CD4-positive, alpha-beta T cell (primary cell): ENCODE measurements around the gene PRAMEF1. TPM values are rescaled to one million over a fixed set of nuclear protein-coding genes. Genes with fewer than 3 reads are reported as not detected.
"Not testable (repeated sequence)": the region's sequence is repeated elsewhere in the genome, so short reads cannot be mapped to it uniquely, and the experiment has no call there.

Experiments used
- ATAC-seq: fragments of 200-7000 bp; cut with Tn5 transposase; one replicate; pipeline ENCODE4 v1.10.0; 2022; ENCODE audit warnings: mild to moderate bottlenecking; ENCODE audit not compliant: poor library complexity
- CTCF ChIA-PET: fragments of 350-600 bp; sonication (Branson Sonifier 250); formaldehyde crosslinking; loops from one replicate; lab custom pipeline; 2021; ENCODE audit warnings: antibody characterized with exemption, inconsistent platforms; lab: Charles Lee
- POLR2A ChIA-PET: fragments of 350-600 bp; sonication (Branson Sonifier 250); formaldehyde crosslinking; loops from one replicate; lab custom pipeline; 2021; ENCODE audit warnings: antibody characterized with exemption, inconsistent platforms; lab: Charles Lee
- DNase-seq, 14 experiments: peaks; one replicate each; pipeline ENCODE4 v3.0.0-alpha.2; 2013 to 2020; ENCODE audit warnings: mixed read lengths in 2 of 14
- H3K27ac ChIP-seq, 2 donors: one replicate each; pipeline versions ENCODE4 v1.5.1 to v1.7.0; 2013; ENCODE audit warnings: low read length in 2 of 2, low read depth in 1 of 2, mild to moderate bottlenecking in 1 of 2
- H3K27me3 ChIP-seq, 2 experiments: 1 replicate in 1 of 2; 2 replicates in 1 of 2; pipeline versions ENCODE4 v1.6.1 to v1.7.0; 2013; ENCODE audit warnings: low read length in 2 of 2, control low read depth in 1 of 2, mild to moderate bottlenecking in 1 of 2, moderate library complexity in 1 of 2; ENCODE audit not compliant: insufficient read depth in 2 of 2, control insufficient read depth in 1 of 2
- H3K36me3 ChIP-seq: one replicate; pipeline ENCODE4 v1.6.1; 2013; ENCODE audit warnings: low read length, control low read depth; ENCODE audit not compliant: insufficient read depth
- H3K4me1 ChIP-seq: one replicate; pipeline ENCODE4 v1.6.1; 2013; ENCODE audit warnings: low read length, control low read depth; ENCODE audit not compliant: insufficient read depth
- H3K4me3 ChIP-seq: one replicate; pipeline ENCODE4 v1.5.1; 2013; ENCODE audit warnings: mild to moderate bottlenecking, low read length, moderate library complexity
- H3K9me3 ChIP-seq, 2 experiments: 1 replicate in 1 of 2; 2 replicates in 1 of 2; pipeline versions ENCODE4 v1.6.1 to v1.7.0; 2013; ENCODE audit warnings: low read length in 2 of 2, mild to moderate bottlenecking in 2 of 2, control low read depth in 1 of 2, moderate library complexity in 1 of 2; ENCODE audit not compliant: control insufficient read depth in 1 of 2, insufficient read depth in 1 of 2
- H3K27ac Mint-ChIP-seq: one replicate; pipeline ENCODE4 v1.8.0; 2020; ENCODE audit warnings: mixed read lengths
- H3K27me3 Mint-ChIP-seq: one replicate; pipeline ENCODE4 v1.8.0; 2021; ENCODE audit warnings: mixed read lengths
- H3K36me3 Mint-ChIP-seq: one replicate; pipeline ENCODE4 v1.8.0; 2021; ENCODE audit warnings: low read depth, mixed read lengths
- H3K4me1 Mint-ChIP-seq: one replicate; pipeline ENCODE4 v1.8.0; 2021; ENCODE audit warnings: low read depth, mixed read lengths
- H3K4me3 Mint-ChIP-seq: one replicate; pipeline ENCODE4 v1.8.0; 2020; ENCODE audit warnings: mild to moderate bottlenecking, mixed read lengths
- H3K9me3 Mint-ChIP-seq: one replicate; pipeline ENCODE4 v1.8.0; 2020; ENCODE audit warnings: mixed read lengths
- intact Hi-C, 2 experiments: fragments of 100-400 bp; cut with DNase I in 1 of 2; cut with micrococcal nuclease in 1 of 2; formaldehyde crosslinking; loops; one replicate each; pipeline versions ENCODE4 v1.15.1 to v1.9.0; 2023 to 2025; cut with DNase I, micrococcal nuclease
- total RNA-seq, 174 experiments: library from RNA in 2 of 174; stranded (reverse) in 2 of 174; gene quantifications; one replicate each; pipeline ENCODE4 v1.2.3 and lab custom pipeline; 2021 to 2026
- TF ChIP-seq, protein P1 (sequence below): fragments of 200-600 bp; IDR thresholded peaks from one replicate; pipeline ENCODE4 v1.8.0; 2022; ENCODE audit warnings: antibody characterized with exemption, mild to moderate bottlenecking

Gene PRAMEF1
- total RNA-seq, 2 experiments from 2014 or later = not detected

DNA sequence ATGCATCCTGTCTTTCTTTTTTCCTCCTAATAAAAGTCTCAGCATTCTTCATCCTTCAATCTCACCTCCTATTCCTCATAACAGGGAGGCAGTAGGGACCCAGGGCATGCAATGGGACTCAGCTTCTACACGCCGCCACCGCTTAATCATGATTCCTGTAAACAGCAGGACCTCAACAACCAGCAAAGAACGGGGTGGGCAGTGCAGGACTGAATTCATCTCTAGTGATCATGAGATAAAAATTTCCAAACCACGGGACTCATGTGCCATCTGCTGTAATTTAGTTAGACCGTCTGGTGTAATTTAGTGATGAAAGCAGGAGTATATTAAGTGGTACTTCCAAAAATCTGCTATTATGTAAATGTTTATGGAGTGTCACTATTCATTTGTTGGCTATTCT lies 12.3 kb upstream of the PRAMEF1 start:
- no peak for DNase-seq
- no peaks in the 10 kb centered on the region for H3K36me3 ChIP-seq
- no peak overlapping the region for H3K4me3 ChIP-seq
- Mint-ChIP-seq H3K27me3 (peaks cover 51% of the 10 kb centered on the region), H3K9me3 (peaks cover 2% of the 10 kb centered on the region), H3K27ac (no peak overlapping the region), H3K4me1 (no peaks in the 10 kb centered on the region), H3K36me3 (no peaks in the 10 kb centered on the region), H3K4me3 (no peak overlapping the region)
- ChIA-PET CTCF (no interaction called here), POLR2A (no interaction called here)
- H3K27me3 ChIP-seq = no peaks in the 10 kb centered on the region
- no peak for ATAC-seq
- intact Hi-C loops = no loop called here
- H3K9me3 ChIP-seq = peaks cover 4 to 6% of the 10 kb centered on the region in 2 experiments
- TF ChIP-seq, protein P1, sequence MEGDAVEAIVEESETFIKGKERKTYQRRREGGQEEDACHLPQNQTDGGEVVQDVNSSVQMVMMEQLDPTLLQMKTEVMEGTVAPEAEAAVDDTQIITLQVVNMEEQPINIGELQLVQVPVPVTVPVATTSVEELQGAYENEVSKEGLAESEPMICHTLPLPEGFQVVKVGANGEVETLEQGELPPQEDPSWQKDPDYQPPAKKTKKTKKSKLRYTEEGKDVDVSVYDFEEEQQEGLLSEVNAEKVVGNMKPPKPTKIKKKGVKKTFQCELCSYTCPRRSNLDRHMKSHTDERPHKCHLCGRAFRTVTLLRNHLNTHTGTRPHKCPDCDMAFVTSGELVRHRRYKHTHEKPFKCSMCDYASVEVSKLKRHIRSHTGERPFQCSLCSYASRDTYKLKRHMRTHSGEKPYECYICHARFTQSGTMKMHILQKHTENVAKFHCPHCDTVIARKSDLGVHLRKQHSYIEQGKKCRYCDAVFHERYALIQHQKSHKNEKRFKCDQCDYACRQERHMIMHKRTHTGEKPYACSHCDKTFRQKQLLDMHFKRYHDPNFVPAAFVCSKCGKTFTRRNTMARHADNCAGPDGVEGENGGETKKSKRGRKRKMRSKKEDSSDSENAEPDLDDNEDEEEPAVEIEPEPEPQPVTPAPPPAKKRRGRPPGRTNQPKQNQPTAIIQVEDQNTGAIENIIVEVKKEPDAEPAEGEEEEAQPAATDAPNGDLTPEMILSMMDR = no peak
- no peak overlapping the region for H3K27ac ChIP-seq
- no peaks in the 10 kb centered on the region for H3K4me1 ChIP-seq

DNA sequence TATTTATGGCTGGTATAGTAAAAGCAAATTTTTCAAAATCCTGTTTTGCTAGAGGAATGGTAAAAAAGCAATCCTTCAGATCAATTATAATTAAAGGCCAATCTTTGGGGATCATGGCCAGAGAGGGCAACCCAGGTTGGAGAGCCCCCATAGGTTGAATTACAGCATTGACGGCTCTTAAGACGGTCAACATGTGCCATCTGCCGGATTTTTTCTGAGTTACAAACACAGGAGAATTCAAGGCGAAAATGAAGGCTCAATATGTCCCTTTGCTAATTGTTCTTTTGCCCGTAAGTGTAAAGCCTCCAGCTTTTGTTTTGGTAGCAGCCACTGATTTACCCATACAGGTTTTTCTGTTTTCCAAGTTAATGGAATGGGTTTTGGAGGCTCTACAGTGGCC lies 9.7 kb upstream of the PRAMEF1 start:
- H3K9me3 Mint-ChIP-seq = peaks cover 11% of the 10 kb centered on the region
- intact Hi-C loops, H3K4me1 Mint-ChIP-seq, H3K36me3 Mint-ChIP-seq, CTCF ChIA-PET, H3K36me3 ChIP-seq, H3K27me3 ChIP-seq, H3K4me1 ChIP-seq, ATAC-seq, H3K4me3 ChIP-seq, H3K27ac Mint-ChIP-seq, H3K4me3 Mint-ChIP-seq, DNase-seq, POLR2A ChIA-PET, H3K27ac ChIP-seq: not testable (repeated sequence)
- H3K27me3 Mint-ChIP-seq = peaks cover 29% of the 10 kb centered on the region
- H3K9me3 ChIP-seq = peaks cover 8 to 29% of the 10 kb centered on the region in 2 experiments

- Mint-ChIP-seq H3K9me3 (peaks cover 11% of the 10 kb centered on the region), H3K27me3 (peaks cover 14% of the 10 kb centered on the region)
- H3K27me3 ChIP-seq, CTCF ChIA-PET, intact Hi-C loops, H3K27ac ChIP-seq, H3K36me3 Mint-ChIP-seq, POLR2A ChIA-PET, H3K4me3 Mint-ChIP-seq, H3K27ac Mint-ChIP-seq, H3K36me3 ChIP-seq, H3K4me1 ChIP-seq, H3K4me1 Mint-ChIP-seq, ATAC-seq, H3K4me3 ChIP-seq, DNase-seq: not testable (repeated sequence)
- peaks cover 16 to 29% of the 10 kb centered on the region in 2 experiments for H3K9me3 ChIP-seq
Measured at GRCh38 chr1:12783783-12784182, 7.4 kb upstream of the PRAMEF1 start.

DNA sequence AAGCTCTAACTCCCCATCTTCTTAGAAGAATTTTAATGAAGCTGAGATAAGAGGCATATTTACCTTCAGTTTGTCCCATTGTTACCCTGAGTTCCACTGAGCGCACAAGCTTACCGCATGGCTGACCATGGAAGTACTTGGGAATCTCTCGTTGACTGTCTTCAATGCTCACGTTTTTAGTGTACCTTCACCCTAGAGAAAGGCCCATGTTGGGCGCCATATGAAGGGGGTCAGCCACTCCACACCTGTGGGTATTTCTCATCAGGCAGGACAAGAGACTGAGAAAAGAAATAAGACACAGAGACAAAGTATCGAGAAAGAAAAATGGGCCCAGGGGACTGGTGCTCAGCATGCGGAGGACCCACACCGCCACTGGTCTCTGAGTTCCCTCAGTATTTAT lies 6.5 kb upstream of the PRAMEF1 start:
- DNase-seq, H3K36me3 ChIP-seq, H3K4me3 Mint-ChIP-seq, H3K4me3 ChIP-seq, H3K4me1 ChIP-seq, H3K27ac Mint-ChIP-seq, intact Hi-C loops, H3K27ac ChIP-seq, H3K4me1 Mint-ChIP-seq, ATAC-seq, H3K27me3 ChIP-seq, POLR2A ChIA-PET, CTCF ChIA-PET, H3K36me3 Mint-ChIP-seq, H3K27me3 Mint-ChIP-seq: not testable (repeated sequence)
- H3K9me3 ChIP-seq = peaks cover 16 to 29% of the 10 kb centered on the region in 2 experiments
- peaks cover 11% of the 10 kb centered on the region for H3K9me3 Mint-ChIP-seq
